H1 (cell line): ENCODE data around the gene LRRC10. TPM values are rescaled to one million over a fixed set of nuclear protein-coding genes. Genes with fewer than 3 reads are reported as not detected.

Source experiments
- SP4 ChIP-seq: IDR thresholded peaks from 2 replicates; pipeline ENCODE4 v1.6.1; 2012; ENCODE audit warnings: low read length, inconsistent platforms
- polyA plus RNA-seq, 7 experiments: library from polyadenylated mRNA; depleted of rRNA in 3 of 7; stranded (reverse) in 5 of 7; unstranded in 2 of 7; fragments of >200 nt in 5 of 7; fragments of 200-250 nt in 2 of 7; gene quantifications; 1 replicate in 5 of 7; 2 replicates in 1 of 7; 4 replicates in 1 of 7; pipeline versions ENCODE4 v1.2.1 to v1.2.3, GENCODE V29; 2011 to 2013; ENCODE audit warnings: missing spikeins in 2 of 7, mixed read lengths in 2 of 7
- total RNA-seq: library from RNA; stranded (reverse); fragmentation: NEBNext Ultra II Directional; extraction: Animal tissue kit (Norgen Biotek cat#: 25700); gene quantifications from 2 replicates; pipeline ENCODE4 v1.2.1, GENCODE V29; 2021

LRRC10 gene
- total and polyA plus RNA-seq, 2 of the 8 experiments (the other 6 are each of a cell fraction or from before 2014, with no cell fraction given), result not detected

- no peak for TF ChIP-seq SP4
Observed at GRCh38 chr12:69641546-69641945, 30.8 kb upstream of the LRRC10 start (continued).
